Fibroblast of skin of scalp (primary cell): ENCODE results near the gene HSPA5.
"Not testable (repeated sequence)": the region's sequence is repeated elsewhere in the genome, so short reads cannot be mapped to it uniquely, and the experiment has no call there.

Experiments used
- DNase-seq: peaks from one replicate; pipeline ENCODE4 v3.0.0-alpha.2; 2013

Gene HSPA5

DNA sequence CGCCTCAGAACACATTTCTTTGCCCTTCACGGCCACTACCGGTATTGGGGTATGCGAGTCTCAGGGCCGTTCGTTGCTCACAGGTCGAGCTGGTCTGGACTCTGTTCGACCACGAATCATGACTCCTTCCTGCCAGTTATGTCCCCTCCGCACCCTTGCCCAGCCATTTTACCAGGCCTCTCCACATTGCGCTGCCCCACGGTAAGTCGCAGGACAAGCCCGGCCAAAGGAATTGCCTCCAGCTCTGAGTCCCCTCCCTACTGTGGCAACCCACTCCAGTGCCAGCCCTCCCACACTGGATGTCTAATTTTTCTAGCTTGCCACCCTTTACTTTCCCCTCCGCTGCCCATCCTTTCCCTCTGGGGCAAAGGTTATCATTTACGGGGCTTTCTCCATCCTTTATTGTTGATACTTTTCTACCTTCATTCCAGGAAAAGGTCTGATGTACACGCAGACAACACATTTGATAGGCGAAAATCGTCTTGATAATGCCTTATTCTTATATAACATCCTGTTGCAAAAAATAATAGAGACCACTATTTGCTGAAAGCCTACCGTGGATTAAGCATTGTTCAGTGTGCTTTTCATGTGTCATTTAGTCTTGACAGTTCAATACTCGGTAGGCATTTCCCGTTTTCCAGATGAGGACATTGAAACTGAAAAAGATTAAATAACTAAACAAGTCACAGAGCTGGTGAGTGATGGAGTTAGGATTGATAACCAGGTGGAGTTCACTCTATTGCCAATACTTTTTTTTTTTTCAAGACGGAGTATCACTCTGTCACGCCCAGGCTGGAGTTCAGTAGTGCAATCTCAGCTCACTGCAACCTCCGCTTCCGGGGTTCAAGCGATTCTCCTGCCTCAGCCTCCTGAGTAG, 958 bp upstream of the HSPA5 start:
- peak; percentile 61 for DNase-seq

DNA sequence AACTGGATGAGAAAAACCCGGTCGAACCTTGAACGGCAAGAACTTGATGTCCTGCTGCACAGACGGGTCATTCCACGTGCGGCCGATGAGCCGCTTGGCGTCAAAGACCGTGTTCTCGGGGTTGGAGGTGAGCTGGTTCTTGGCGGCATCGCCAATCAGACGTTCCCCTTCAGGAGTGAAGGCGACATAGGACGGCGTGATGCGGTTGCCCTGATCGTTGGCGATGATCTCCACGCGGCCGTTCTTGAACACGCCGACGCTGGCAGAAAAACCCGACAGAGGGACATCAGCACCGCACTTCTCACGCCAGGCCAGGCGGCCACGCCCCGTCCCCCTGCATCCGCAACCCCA, 519 bp downstream of the HSPA5 start:
- DNase-seq = no peak

GRCh38 chr9:125239631-125240597, 1.2 kb downstream of the HSPA5 start:
- DNase-seq = no peak

DNA sequence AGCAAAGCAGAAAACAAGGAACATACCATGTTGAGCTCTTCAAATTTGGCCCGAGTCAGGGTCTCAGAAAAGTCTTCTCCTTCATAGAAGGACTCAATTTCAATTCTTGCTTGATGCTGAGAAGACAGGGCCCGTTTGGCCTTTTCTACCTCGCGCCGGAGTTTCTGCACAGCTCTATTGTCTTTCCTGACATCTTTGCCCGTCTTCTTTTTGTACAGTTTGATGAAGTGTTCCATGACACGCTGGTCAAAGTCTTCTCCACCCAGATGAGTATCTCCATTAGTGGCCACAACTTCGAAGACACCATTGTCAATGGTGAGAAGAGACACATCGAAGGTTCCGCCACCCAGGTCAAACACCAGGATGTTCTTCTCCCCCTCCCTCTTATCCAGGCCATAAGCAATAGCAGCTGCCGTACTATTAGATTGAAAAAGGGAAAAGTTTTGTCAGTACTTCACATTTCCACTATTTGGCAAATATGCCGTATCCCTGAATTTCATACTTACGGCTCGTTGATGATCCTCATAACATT, 2.2 kb downstream of the HSPA5 start:
- no peak for DNase-seq

GRCh38 chr9:125238127-125238914, 2.8 kb downstream of the HSPA5 start:
- DNase-seq = no peak

GRCh38 chr9:125236520-125237159, 4.5 kb downstream of the HSPA5 start:
- DNase-seq = not testable (repeated sequence)

DNA sequence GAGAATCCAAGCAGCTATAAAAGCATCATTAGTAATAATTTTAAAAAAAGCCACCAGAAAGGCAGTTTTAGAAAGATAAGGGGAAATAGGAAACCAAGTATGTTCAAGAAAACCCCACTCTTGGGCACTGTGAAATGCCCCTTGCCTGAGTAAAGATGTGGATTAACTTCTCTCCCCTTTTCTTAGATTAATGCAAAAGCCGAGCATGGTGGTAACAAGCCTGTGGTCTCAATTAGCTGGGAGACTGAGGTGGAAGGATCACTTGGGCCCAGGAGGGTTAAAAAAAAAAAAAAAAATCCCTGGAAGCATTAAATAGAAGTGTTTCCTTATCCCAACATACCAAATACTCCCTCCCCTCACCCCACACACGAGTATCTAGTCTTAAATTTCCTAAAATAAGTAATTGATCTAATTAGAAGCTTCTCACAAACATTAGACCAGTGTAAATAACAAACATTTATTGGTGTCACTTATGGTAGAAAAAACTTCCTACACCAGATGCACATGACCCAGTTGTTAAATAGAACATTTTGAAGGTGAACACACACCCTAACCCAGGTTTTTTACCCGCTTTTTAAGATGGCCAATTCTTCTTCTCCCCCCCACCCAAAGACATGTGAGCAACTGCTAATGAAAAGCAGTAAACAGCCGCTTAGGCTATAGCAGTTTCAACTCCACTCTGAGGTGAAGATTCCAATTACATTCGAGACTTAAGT, 5.2 kb downstream of the HSPA5 start:
- no peak for DNase-seq

GRCh38 chr9:125234099-125234498, 7.0 kb downstream of the HSPA5 start:
- not testable (repeated sequence) for DNase-seq

- DNase-seq = peak; percentile 96
Observed at GRCh38 chr9:125233678-125234077, 7.5 kb downstream of the HSPA5 start.

DNA sequence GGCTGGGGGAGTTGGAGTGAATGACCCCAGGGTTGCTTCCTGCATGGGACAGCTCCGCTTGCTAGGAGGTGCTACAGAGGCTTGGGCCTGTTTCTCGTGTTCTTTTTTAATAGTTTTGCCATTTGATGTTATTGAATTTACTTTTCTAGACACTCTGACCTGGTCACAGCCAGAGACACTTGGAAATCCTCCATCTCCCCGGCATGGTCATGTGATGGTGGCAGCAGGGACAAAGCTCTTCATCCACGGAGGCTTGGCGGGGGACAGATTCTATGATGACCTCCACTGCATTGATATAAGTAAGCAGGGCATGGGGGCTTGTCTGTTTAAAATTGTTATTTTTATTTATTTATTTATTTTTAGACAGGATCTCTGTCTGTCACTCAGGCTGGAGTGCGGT, 13.4 kb downstream of the HSPA5 start:
- DNase-seq = no peak

DNA sequence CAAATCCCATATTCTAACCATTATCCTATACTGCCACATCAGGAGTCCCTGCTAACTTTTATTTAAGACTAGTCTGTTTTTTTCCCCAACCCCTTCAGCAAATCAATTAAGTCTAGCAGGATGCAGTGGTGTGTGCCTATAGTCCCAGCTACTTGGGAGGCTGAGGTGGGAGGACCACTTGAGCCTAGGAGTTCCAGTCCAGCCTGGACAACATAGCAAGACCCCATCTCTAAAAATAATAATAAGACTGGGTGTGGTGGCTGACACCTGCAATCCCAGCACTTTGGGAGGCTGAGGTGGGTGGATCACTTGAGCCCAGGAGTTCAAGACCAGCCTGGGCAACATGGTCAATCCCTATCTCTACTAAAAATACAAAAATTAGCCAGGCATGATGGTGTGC, 16.3 kb downstream of the HSPA5 start:
- DNase-seq = not testable (repeated sequence)

- DNase-seq = no peak
Observed at GRCh38 chr9:125218621-125219020, 22.5 kb downstream of the HSPA5 start.

GRCh38 chr9:125214186-125214585, 27.0 kb downstream of the HSPA5 start:
- no peak for DNase-seq

DNA sequence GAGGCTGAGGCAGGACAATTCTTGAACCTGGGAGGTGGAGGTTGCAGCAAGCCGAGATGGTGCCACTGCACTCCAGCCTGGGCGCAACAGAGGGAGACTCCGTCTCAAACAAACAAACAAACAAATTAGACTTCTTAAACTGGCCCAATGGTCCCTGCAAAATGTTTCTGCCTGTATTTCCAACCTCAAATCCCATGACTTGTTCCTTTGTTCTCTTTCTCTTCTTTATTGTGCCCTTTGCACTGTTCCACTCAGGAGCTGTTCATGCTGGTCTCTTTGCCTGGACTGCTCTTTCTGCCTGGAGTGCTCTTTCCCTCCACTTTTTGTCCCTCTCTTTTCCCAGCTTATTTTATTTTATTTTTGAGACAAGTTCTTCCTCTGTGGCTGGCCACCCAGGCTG, 36.7 kb downstream of the HSPA5 start:
- no peak for DNase-seq

DNA sequence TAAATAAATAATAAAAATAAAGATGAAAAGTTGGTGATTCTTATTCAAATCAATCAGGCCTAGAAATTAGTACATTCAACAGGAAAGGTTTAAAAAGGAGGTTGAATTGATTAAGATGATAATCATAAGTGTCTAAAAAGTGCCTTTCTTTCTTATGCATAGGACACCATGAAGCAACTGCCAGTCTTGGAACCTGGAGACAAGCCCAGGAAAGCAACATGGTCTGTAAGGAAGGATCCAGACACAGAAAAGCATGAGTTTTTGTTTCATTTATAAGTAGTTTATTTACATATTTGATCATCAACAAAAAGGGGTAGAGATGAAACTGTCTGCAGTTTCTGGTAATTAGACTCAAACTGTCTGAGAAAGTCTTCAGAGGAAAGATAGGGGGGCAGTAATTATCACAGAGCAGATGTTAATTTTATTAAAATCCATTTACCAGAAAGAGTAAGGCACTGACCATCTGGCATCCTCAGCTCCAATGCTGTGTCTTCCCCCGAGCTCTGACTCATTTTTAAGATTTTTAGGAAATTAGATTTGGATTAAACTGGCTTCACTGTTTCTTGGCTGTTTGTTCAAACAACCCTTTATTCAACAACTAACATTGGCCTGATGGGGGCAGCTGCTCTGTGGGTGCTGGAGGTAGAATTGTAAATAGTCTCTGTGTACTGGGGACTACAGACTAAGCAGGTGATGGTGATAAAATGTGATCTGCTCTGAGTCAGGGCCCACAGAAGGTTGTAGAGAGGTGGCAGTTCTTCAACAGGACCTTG, 38.1 kb downstream of the HSPA5 start:
- DNase-seq = no peak

GRCh38 chr9:125200216-125201047, 40.7 kb downstream of the HSPA5 start, which contains the start of gene RABEPK:
TSS of gene RABEPK (plus strand) at chr9:125200542. CDS start at chr9:125203014, 2,472 bp downstream.
- peak; percentile 95 for DNase-seq

DNA sequence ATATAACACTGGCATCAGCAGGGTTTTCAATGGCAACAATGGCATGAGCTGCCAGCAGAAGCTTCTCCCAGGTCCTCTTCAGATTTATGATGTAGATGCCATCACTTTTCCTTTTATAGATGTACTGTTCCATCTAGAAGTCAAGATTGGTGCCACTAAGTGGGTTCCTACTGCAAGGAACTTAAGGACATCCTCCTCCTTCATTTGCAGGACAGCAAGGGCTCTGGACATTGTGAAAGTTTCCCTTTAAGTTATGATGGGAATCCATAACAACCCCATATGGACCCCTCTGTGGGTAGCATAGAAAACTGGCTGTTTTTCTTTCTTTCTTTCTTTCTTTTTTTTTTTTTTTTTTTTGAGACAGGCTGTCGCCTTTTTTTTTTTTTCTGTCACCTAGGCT, 45.6 kb downstream of the HSPA5 start:
- not testable (repeated sequence) for DNase-seq

GRCh38 chr9:125194466-125194865, 46.7 kb downstream of the HSPA5 start:
- DNase-seq = not testable (repeated sequence)

DNA sequence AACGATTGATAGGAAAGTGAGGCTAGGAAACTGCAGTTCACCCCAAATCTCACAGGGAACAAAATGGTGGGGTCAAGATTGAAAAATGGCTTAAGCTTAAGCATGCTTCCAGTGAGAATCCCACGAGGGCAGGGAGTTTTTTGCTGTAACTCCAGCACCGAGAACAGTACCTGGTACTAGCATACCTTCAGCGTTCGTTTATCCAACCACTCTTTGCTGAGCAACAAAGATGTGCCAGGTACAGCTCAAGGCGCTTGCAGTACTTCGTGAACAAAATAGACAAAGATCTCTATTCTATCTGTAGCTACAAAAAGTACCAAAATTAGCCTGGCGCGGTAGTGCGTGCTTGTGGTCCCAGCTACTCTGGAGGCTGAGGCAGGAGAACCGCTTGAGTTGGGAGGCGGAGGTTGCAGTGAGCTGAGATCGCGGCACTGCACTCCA, 50.8 kb downstream of the HSPA5 start:
- DNase-seq = no peak
